ENCODE results near the gene TCF4.

- no peak for TF ChIP-seq CTCF (conservative IDR thresholded peaks at IDR 0.05; ENCODE audit: low read depth, low read length)
- TF ChIP-seq EZH2 (IDR thresholded peaks at IDR 0.05; ENCODE audit: low read length, unreplicated experiment) = no peak
These were observed 169.6 kb downstream of the TCF4 start for GRCh38 chr18:55418439-55418838.
